ENCODE measurements around the gene LARP6. TPM values are rescaled to one million over a fixed set of nuclear protein-coding genes. Genes with fewer than 3 reads are reported as not detected.

Gene LARP6
- 79.3 TPM for polyA plus RNA-seq (2012; ENCODE audit: insufficient read length, low read depth)

DNA sequence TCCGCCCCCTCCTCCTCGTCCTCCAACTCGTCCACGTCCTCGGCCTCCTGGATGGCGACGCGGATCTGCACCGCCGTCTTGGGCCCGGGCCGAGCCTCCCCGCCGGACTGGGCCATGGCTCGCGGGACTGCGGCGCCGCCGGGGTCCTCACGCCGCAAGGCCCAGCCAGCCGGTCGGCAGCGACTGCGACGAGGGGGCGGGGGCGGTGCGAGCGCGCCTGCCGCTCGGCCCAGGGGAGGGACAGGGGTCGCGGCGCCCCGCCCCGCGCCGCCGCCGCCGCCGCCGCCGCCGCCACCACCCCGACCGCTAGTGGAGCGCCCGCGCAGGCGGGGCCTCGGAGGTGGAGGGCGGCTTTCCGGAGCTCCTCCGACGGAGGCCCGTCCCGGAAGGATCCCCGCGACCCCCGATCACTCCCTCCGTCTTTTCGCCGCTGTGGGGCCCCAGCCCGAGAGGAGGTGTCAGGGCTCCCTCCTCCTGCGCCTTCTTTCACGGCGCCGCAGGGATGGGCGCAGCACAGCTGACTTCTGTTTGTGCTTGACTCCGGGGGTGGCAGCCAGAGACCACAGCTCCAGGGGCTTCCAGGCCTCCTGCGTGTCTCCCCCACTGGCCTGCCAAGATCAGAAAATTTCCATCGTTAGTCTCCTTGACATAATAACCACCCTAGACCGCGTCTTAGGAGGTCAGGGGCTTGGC, at the start of gene LARP6:
TSS of gene LARP6 (minus strand) at position 185 of the 693 bp plus-strand sequence. CDS start at position 116, 69 bp downstream.
- TF ChIP-seq, protein P1, sequence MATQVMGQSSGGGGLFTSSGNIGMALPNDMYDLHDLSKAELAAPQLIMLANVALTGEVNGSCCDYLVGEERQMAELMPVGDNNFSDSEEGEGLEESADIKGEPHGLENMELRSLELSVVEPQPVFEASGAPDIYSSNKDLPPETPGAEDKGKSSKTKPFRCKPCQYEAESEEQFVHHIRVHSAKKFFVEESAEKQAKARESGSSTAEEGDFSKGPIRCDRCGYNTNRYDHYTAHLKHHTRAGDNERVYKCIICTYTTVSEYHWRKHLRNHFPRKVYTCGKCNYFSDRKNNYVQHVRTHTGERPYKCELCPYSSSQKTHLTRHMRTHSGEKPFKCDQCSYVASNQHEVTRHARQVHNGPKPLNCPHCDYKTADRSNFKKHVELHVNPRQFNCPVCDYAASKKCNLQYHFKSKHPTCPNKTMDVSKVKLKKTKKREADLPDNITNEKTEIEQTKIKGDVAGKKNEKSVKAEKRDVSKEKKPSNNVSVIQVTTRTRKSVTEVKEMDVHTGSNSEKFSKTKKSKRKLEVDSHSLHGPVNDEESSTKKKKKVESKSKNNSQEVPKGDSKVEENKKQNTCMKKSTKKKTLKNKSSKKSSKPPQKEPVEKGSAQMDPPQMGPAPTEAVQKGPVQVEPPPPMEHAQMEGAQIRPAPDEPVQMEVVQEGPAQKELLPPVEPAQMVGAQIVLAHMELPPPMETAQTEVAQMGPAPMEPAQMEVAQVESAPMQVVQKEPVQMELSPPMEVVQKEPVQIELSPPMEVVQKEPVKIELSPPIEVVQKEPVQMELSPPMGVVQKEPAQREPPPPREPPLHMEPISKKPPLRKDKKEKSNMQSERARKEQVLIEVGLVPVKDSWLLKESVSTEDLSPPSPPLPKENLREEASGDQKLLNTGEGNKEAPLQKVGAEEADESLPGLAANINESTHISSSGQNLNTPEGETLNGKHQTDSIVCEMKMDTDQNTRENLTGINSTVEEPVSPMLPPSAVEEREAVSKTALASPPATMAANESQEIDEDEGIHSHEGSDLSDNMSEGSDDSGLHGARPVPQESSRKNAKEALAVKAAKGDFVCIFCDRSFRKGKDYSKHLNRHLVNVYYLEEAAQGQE (IDR thresholded peaks at IDR 0.05; ENCODE audit: insufficient read depth in 1 of 2, low read depth in 2 of 2, low read length in 2 of 2): no peak
- TF ChIP-seq SIN3A (IDR thresholded peaks at IDR 0.05; ENCODE audit: borderline replicate concordance, insufficient read depth, low read length): no peak

DNA sequence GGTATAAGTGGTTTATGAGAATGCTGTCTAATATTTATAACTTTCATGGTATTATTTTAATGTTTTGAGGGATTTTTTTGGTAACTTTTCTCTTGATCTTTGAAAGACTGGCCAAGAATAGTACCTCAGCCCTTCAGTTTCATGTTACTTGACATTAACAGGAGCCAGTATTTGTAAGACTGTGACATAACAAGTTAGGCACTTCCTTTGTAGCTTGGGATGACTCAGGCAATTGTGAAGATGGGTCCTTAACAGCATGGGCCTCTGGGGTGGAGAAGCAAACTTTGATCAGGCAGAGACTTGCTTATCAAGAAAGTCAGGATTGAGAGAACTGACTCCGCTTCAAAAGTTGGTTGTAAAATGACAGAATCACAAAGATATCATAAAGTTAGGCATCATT, 48.1 kb upstream of the LARP6 start:
- TF ChIP-seq SIN3A (IDR thresholded peaks at IDR 0.05; ENCODE audit: borderline replicate concordance, insufficient read depth, low read length) (no peak), FOXP2 (optimal IDR thresholded peaks at IDR 0.05; ENCODE audit: borderline replicate concordance, extremely low read depth, extremely low read length, insufficient read depth) (no peak), POLR2AphosphoS5 (IDR thresholded peaks at IDR 0.05; ENCODE audit: low read depth, low read length) (no peak), TAF1 (IDR thresholded peaks at IDR 0.05; ENCODE audit: borderline replicate concordance, insufficient read depth, low read length) (no peak)
- TF ChIP-seq, protein P1 (IDR thresholded peaks at IDR 0.05; ENCODE audit: insufficient read depth in 1 of 2, low read depth in 2 of 2, low read length in 2 of 2): no peak

DNA sequence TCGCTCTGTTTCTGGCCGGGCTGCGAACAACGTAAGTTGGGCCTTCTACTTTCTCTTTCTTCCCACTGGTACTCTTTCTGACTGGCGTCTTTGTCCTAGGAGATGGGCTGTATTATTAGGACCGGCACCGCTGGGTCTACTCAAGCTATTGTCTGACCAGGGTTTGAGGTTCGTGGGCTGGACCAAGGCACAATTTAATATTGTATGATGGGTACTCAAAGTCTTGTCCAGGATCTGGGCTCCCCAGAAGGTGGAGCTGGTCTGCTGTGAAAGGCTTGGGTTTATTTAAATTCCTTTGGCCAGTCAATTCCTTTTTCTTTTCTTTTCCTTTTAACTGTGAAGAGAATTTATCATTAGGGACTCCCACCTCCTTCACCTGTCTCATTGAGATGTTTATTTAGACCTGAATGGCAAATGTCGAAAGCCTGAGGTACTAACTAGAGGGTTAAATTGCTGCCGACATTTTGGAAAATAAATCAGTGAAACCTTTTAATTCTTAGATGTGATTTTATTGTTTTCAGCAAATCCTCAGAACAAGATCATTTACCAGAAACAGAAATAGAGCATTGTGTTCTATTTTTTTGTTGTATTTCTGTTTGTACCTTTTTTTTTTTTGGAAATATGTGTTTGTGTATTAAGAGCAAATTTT, 39.1 kb upstream of the LARP6 start:
- TF ChIP-seq FOXP2 (optimal IDR thresholded peaks at IDR 0.05; ENCODE audit: borderline replicate concordance, extremely low read depth, extremely low read length, insufficient read depth): no peak
- TF ChIP-seq TAF1 (IDR thresholded peaks at IDR 0.05; ENCODE audit: borderline replicate concordance, insufficient read depth, low read length): no peak
- TF ChIP-seq POLR2AphosphoS5 (IDR thresholded peaks at IDR 0.05; ENCODE audit: low read depth, low read length): no peak

- peak; percentile 48 for TF ChIP-seq FOXP2 (optimal IDR thresholded peaks at IDR 0.05; ENCODE audit: borderline replicate concordance, extremely low read depth, extremely low read length, insufficient read depth)
- TF ChIP-seq POLR2AphosphoS5 (IDR thresholded peaks at IDR 0.05; ENCODE audit: low read depth, low read length): peak; percentile 57
- no peak for TF ChIP-seq SIN3A (IDR thresholded peaks at IDR 0.05; ENCODE audit: borderline replicate concordance, insufficient read depth, low read length)
Measured at GRCh38 chr15:70892002-70892911, 38.3 kb upstream of the LARP6 start, which contains the start of the genes LRRC49 and THAP10. TSS of gene LRRC49 (plus strand) at chr15:70892826. CDS start at chr15:70892895, 69 bp downstream. TSS of gene THAP10 (minus strand) at chr15:70892433. CDS start at chr15:70892272, 161 bp downstream.

DNA sequence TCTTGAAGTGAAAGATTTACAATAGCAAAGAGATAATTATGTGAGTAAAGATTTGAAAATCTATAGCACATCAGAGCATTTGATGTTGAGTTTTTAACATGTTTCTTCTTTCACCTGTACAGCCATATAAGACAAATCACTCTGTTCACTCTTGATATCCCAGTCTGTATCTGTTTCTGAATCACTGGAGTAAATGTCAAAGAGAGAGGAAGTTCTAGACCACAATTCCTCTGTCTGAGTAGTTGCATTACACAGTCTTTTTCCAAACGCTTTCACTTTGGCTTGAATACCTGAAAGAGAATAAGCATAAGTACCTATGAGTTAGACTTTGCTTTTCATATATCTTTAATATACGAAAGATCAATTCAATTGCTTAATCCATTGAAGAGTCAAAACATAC, 28.4 kb upstream of the LARP6 start:
- TF ChIP-seq FOXP2 (optimal IDR thresholded peaks at IDR 0.05; ENCODE audit: borderline replicate concordance, extremely low read depth, extremely low read length, insufficient read depth) (no peak), TAF1 (IDR thresholded peaks at IDR 0.05; ENCODE audit: borderline replicate concordance, insufficient read depth, low read length) (no peak), POLR2AphosphoS5 (IDR thresholded peaks at IDR 0.05; ENCODE audit: low read depth, low read length) (no peak), SIN3A (IDR thresholded peaks at IDR 0.05; ENCODE audit: borderline replicate concordance, insufficient read depth, low read length) (no peak)
- TF ChIP-seq, protein P1 (IDR thresholded peaks at IDR 0.05; ENCODE audit: insufficient read depth in 1 of 2, low read depth in 2 of 2, low read length in 2 of 2): no peak

Measured in PFSK-1 (cell line).